HEK293 (cell line): ENCODE measurements around the gene KCNIP2.

Experiments used
- CTCF ChIA-PET: fragments of 350-600 bp; formaldehyde crosslinking; extraction: SDS; loops from one replicate; lab custom pipeline; 2021; ENCODE audit warnings: antibody characterized with exemption; lab: Yijun Ruan, JAX
- POLR2A ChIA-PET: fragments of 300-600 bp; formaldehyde crosslinking; extraction: SDS; loops from one replicate; lab custom pipeline; 2020; ENCODE audit warnings: antibody characterized with exemption, inconsistent platforms; lab: Yijun Ruan, JAX
- H3K27ac ChIP-seq: fragments of 200-500 bp; sonication (Bioruptor generic); 2 replicates; pipeline ENCODE4 v1.5.1; 2014; ENCODE audit warnings: low read depth, low read length, control low read depth, inconsistent platforms; ENCODE audit errors: extremely low read depth
- H3K36me3 ChIP-seq, 2 experiments: fragments of 200-500 bp in 1 of 2; sonication (Bioruptor generic) in 1 of 2; 1 replicate in 1 of 2; 2 replicates in 1 of 2; pipeline ENCODE4 v1.5.1; 2014 to 2017; ENCODE audit warnings: inconsistent platforms in 2 of 2, low read length in 2 of 2; ENCODE audit not compliant: control insufficient read depth in 2 of 2, insufficient read depth in 1 of 2
- H3K4me1 ChIP-seq: fragments of 200-500 bp; sonication (Bioruptor generic); 2 replicates; pipeline ENCODE4 v1.5.1; 2014; ENCODE audit warnings: mild to moderate bottlenecking, low read length, inconsistent platforms; ENCODE audit not compliant: control insufficient read depth, insufficient read depth
- H3K4me3 ChIP-seq: 2 replicates; pipeline ENCODE4 v1.5.1; 2011; ENCODE audit warnings: low read depth, mild to moderate bottlenecking, control low read depth, low read length, moderate library complexity
- H3K9me3 ChIP-seq: fragments of 200-500 bp; sonication (Bioruptor generic); 2 replicates; pipeline ENCODE4 v1.5.1; 2014; ENCODE audit warnings: low read depth, low read length, inconsistent platforms; ENCODE audit not compliant: control insufficient read depth, insufficient read depth
- KLF1 ChIP-seq: fragments of 450-650 bp; formaldehyde crosslinking; IDR thresholded peaks from 2 replicates; pipeline ENCODE4 v1.5.1; 2016; ENCODE audit warnings: missing biosample characterization, missing genetic modification characterization
- SP3 ChIP-seq: fragments of 450-650 bp; formaldehyde crosslinking; IDR thresholded peaks from 2 replicates; pipeline ENCODE4 v1.5.1; 2016; ENCODE audit warnings: missing biosample characterization, missing genetic modification characterization
- SP7 ChIP-seq: fragments of 450-650 bp; formaldehyde crosslinking; IDR thresholded peaks from 2 replicates; pipeline ENCODE4 v1.5.1; 2016; ENCODE audit warnings: missing biosample characterization, missing genetic modification characterization
- YY1 ChIP-seq: fragments of 450-650 bp; formaldehyde crosslinking; IDR thresholded peaks from 2 replicates; pipeline ENCODE4 v1.5.1; 2018; ENCODE audit warnings: missing biosample characterization, missing genetic modification characterization
- ZFP3 ChIP-seq: fragments of 450-650 bp; formaldehyde crosslinking; IDR thresholded peaks from 2 replicates; pipeline ENCODE4 v1.5.1; 2016; ENCODE audit warnings: low read depth, missing biosample characterization, missing genetic modification characterization
- ZFP69B ChIP-seq: fragments of 450-650 bp; formaldehyde crosslinking; IDR thresholded peaks from 2 replicates; pipeline ENCODE4 v1.5.1; 2016; ENCODE audit warnings: missing biosample characterization, missing genetic modification characterization
- ZNF10 ChIP-seq: fragments of 450-650 bp; formaldehyde crosslinking; IDR thresholded peaks from 2 replicates; pipeline ENCODE4 v1.5.1; 2017; ENCODE audit warnings: missing biosample characterization, missing genetic modification characterization
- ZNF2 ChIP-seq: fragments of 450-650 bp; formaldehyde crosslinking; IDR thresholded peaks from 2 replicates; pipeline ENCODE4 v1.5.1; 2016; ENCODE audit warnings: missing biosample characterization, missing genetic modification characterization
- ZNF221 ChIP-seq: fragments of 450-650 bp; formaldehyde crosslinking; IDR thresholded peaks from 2 replicates; pipeline ENCODE4 v1.5.1; 2017; ENCODE audit warnings: missing biosample characterization, missing genetic modification characterization, borderline replicate concordance
- ZNF266 ChIP-seq: fragments of 450-650 bp; formaldehyde crosslinking; IDR thresholded peaks from 2 replicates; pipeline ENCODE4 v1.5.1; 2016; ENCODE audit warnings: missing biosample characterization, missing genetic modification characterization, low read depth
- ZNF292 ChIP-seq: fragments of 450-650 bp; formaldehyde crosslinking; IDR thresholded peaks from 2 replicates; pipeline ENCODE4 v1.5.1; 2016; ENCODE audit warnings: low read depth, missing biosample characterization, missing genetic modification characterization, borderline replicate concordance
- ZNF391 ChIP-seq: fragments of 450-650 bp; formaldehyde crosslinking; IDR thresholded peaks from 2 replicates; pipeline ENCODE4 v1.5.1; 2016; ENCODE audit warnings: low read depth, missing biosample characterization, missing genetic modification characterization, borderline replicate concordance
- ZNF394 ChIP-seq: fragments of 450-650 bp; formaldehyde crosslinking; IDR thresholded peaks from 2 replicates; pipeline ENCODE4 v1.5.1; 2016; ENCODE audit warnings: missing biosample characterization, missing genetic modification characterization, mild to moderate bottlenecking, moderate library complexity, borderline replicate concordance
- ZNF423 ChIP-seq: fragments of 450-650 bp; formaldehyde crosslinking; IDR thresholded peaks from 2 replicates; pipeline ENCODE4 v1.5.1; 2016; ENCODE audit warnings: missing biosample characterization, missing genetic modification characterization
- ZNF473 ChIP-seq: fragments of 450-650 bp; formaldehyde crosslinking; IDR thresholded peaks from 2 replicates; pipeline ENCODE4 v1.5.1; 2017; ENCODE audit warnings: missing biosample characterization, missing genetic modification characterization
- ZNF501 ChIP-seq: fragments of 450-650 bp; formaldehyde crosslinking; IDR thresholded peaks from 2 replicates; pipeline ENCODE4 v1.5.1; 2016; ENCODE audit warnings: missing biosample characterization, missing genetic modification characterization
- ZNF510 ChIP-seq: fragments of 450-650 bp; formaldehyde crosslinking; IDR thresholded peaks from 2 replicates; pipeline ENCODE4 v1.5.1; 2018; ENCODE audit warnings: mild to moderate bottlenecking, missing genetic modification characterization, missing biosample characterization; ENCODE audit not compliant: insufficient replicate concordance
- ZNF561 ChIP-seq: fragments of 450-650 bp; IDR thresholded peaks from 2 replicates; pipeline ENCODE4 v1.5.1; 2018; ENCODE audit warnings: missing biosample characterization, missing genetic modification characterization, borderline replicate concordance
- ZNF585B ChIP-seq: fragments of 450-650 bp; formaldehyde crosslinking; IDR thresholded peaks from 2 replicates; pipeline ENCODE4 v1.5.1; 2016; ENCODE audit warnings: missing biosample characterization, missing genetic modification characterization
- ZNF670 ChIP-seq: fragments of 450-650 bp; formaldehyde crosslinking; IDR thresholded peaks from 2 replicates; pipeline ENCODE4 v1.5.1; 2016; ENCODE audit warnings: missing biosample characterization, missing genetic modification characterization, low read depth
- ZNF777 ChIP-seq: fragments of 450-650 bp; formaldehyde crosslinking; IDR thresholded peaks from 2 replicates; pipeline ENCODE4 v1.5.1; 2017; ENCODE audit warnings: missing biosample characterization, missing genetic modification characterization, borderline replicate concordance
- ZNF837 ChIP-seq: fragments of 450-650 bp; formaldehyde crosslinking; IDR thresholded peaks from 2 replicates; pipeline ENCODE4 v1.5.1; 2016; ENCODE audit warnings: missing biosample characterization, missing genetic modification characterization
- TF ChIP-seq, protein P1 (sequence below): fragments of 450-650 bp; formaldehyde crosslinking; IDR thresholded peaks from 2 replicates; pipeline ENCODE4 v1.5.1; 2016; ENCODE audit warnings: missing biosample characterization, missing genetic modification characterization
- TF ChIP-seq, protein P2 (sequence below): fragments of 450-650 bp; formaldehyde crosslinking; IDR thresholded peaks from 2 replicates; pipeline ENCODE4 v1.5.1; 2016; ENCODE audit warnings: missing biosample characterization, missing genetic modification characterization
- TF ChIP-seq, protein P3 (sequence below): fragments of 450-650 bp; formaldehyde crosslinking; IDR thresholded peaks from 2 replicates; pipeline ENCODE4 v1.5.1; 2016; ENCODE audit warnings: missing biosample characterization, missing genetic modification characterization
- TF ChIP-seq, protein P4 (sequence below): fragments of 450-650 bp; formaldehyde crosslinking; IDR thresholded peaks from 2 replicates; pipeline ENCODE4 v1.5.1; 2017; ENCODE audit warnings: missing biosample characterization, mild to moderate bottlenecking, missing genetic modification characterization, moderate library complexity
- TF ChIP-seq, protein P5 (sequence below): fragments of 450-650 bp; formaldehyde crosslinking; IDR thresholded peaks from 2 replicates; pipeline ENCODE4 v1.5.1; 2016; ENCODE audit warnings: missing biosample characterization, missing genetic modification characterization

KCNIP2 gene

DNA sequence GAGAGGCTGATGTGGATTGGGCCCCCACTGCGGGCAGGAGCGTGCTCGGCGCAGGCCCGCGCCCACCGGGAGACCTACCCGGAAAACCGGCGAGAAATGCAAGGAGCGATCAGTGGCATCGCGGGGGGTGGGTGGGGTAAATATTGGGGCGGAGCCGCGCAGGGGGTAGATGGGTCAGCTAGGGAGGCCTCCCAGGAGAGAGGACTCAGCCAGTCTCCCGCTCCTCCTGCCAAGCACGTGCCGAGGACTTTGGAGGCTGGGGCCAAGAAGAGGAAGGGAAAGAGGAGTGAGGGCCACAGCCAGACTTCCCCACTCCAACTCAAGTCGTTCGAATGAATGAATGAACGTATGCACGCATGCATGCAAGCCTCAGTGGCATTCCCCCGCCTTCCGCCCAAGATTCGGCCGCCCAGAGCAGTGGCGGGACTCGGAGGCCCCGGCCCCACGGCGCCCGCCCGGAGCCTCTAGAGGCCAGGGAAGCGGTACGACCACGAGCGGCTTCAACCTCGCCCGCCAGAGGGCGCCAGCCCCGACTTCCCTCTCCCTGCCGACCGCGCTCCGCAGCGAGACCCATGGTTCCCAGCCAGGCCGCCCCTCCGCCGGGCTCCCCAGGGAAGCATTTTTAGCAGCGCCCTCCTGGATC, 63.9 kb downstream of the KCNIP2 start:
- Histone ChIP-seq H3K36me3 (peaks cover 0 to 16% of the 10 kb centered on the region in 2 experiments; a peak in 1 of 3 replicates), H3K27ac (no peak overlapping the region; the same call in 1 of the 2 replicates), H3K9me3 (no peaks in the 10 kb centered on the region), H3K4me3 (no peak overlapping the region), H3K4me1 (peaks cover 18% of the 10 kb centered on the region)
- CTCF ChIA-PET, result interaction anchor here (1.0 to 8.1 kb wide), 10 partner anchors 8 to 566 kb away, joined by 3 to 203 read pairs (median 13); no protein-coding TSS in a partner anchor
- POLR2A ChIA-PET, result no interaction called here
- TF ChIP-seq ZNF221 (tag by site-specific recombination) (no peak), ZFP69B (tag by site-specific recombination) (0 out of 2 replicates have a peak, but pooled peaks have one; percentile 37), ZNF473 (no peak), ZNF777 (tag by site-specific recombination) (no peak), ZFP3 (tag by site-specific recombination) (no peak), ZNF561 (tag by site-specific recombination) (peak; percentile 55; the same call in 1 of the 2 replicates), SP7 (tag by site-specific recombination) (peak; percentile 35), ZNF266 (tag by site-specific recombination) (no peak), SP3 (tag by site-specific recombination) (no peak), ZNF585B (tag by site-specific recombination) (no peak), ZNF394 (tag by site-specific recombination) (peak; percentile 58), ZNF423 (tag by site-specific recombination) (0 out of 2 replicates have a peak, but pooled peaks have one; percentile 83), ZNF837 (tag by site-specific recombination) (no peak), ZNF2 (tag by site-specific recombination) (peak; percentile 67; the same call in 1 of the 2 replicates), ZNF510 (no peak), YY1 (tag by site-specific recombination) (peak; percentile 16; the same call in 1 of the 2 replicates), KLF1 (peak; percentile 23), ZNF501 (0 out of 2 replicates have a peak, but pooled peaks have one; percentile 50), ZNF10 (tag by site-specific recombination) (peak; percentile 36; the same call in 1 of the 2 replicates), ZNF391 (peak; percentile 31; the same call in 1 of the 2 replicates), ZNF292 (tag by site-specific recombination) (no peak), ZNF670 (tag by site-specific recombination) (no peak)
- TF ChIP-seq, protein P1, sequence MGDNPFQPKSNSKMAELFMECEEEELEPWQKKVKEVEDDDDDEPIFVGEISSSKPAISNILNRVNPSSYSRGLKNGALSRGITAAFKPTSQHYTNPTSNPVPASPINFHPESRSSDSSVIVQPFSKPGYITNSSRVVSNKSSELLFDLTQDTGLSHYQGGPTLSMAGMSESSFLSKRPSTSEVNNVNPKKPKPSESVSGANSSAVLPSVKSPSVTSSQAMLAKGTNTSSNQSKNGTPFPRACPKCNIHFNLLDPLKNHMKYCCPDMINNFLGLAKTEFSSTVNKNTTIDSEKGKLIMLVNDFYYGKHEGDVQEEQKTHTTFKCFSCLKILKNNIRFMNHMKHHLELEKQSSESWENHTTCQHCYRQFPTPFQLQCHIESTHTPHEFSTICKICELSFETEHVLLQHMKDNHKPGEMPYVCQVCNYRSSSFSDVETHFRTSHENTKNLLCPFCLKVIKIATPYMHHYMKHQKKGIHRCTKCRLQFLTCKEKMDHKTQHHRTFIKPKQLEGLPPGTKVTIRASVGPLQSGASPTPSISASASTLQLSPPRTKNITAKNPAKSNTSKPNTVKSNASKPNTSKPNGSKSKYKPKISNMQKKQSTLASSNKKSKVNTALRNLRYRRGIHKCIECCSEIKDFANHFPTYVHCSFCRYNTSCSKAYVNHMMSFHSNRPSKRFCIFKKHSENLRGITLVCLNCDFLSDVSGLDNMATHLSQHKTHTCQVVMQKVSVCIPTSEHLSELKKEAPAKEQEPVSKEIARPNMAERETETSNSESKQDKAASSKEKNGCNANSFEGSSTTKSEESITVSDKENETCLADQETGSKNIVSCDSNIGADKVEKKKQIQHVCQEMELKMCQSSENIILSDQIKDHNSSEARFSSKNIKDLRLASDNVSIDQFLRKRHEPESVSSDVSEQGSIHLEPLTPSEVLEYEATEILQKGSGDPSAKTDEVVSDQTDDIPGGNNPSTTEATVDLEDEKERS, result no peak
- TF ChIP-seq, protein P2, sequence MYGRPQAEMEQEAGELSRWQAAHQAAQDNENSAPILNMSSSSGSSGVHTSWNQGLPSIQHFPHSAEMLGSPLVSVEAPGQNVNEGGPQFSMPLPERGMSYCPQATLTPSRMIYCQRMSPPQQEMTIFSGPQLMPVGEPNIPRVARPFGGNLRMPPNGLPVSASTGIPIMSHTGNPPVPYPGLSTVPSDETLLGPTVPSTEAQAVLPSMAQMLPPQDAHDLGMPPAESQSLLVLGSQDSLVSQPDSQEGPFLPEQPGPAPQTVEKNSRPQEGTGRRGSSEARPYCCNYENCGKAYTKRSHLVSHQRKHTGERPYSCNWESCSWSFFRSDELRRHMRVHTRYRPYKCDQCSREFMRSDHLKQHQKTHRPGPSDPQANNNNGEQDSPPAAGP (tag by site-specific recombination), result 0 out of 2 replicates have a peak, but pooled peaks have one; percentile 28
- TF ChIP-seq, protein P3, sequence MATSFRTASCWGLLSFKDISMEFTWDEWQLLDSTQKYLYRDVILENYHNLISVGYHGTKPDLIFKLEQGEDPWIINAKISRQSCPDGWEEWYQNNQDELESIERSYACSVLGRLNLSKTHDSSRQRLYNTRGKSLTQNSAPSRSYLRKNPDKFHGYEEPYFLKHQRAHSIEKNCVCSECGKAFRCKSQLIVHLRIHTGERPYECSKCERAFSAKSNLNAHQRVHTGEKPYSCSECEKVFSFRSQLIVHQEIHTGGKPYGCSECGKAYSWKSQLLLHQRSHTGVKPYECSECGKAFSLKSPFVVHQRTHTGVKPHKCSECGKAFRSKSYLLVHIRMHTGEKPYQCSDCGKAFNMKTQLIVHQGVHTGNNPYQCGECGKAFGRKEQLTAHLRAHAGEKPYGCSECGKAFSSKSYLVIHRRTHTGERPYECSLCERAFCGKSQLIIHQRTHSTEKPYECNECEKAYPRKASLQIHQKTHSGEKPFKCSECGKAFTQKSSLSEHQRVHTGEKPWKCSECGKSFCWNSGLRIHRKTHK (tag by site-specific recombination), result no peak
- TF ChIP-seq, protein P4, sequence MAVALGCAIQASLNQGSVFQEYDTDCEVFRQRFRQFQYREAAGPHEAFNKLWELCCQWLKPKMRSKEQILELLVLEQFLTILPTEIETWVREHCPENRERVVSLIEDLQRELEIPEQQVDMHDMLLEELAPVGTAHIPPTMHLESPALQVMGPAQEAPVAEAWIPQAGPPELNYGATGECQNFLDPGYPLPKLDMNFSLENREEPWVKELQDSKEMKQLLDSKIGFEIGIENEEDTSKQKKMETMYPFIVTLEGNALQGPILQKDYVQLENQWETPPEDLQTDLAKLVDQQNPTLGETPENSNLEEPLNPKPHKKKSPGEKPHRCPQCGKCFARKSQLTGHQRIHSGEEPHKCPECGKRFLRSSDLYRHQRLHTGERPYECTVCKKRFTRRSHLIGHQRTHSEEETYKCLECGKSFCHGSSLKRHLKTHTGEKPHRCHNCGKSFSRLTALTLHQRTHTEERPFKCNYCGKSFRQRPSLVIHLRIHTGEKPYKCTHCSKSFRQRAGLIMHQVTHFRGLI (tag by site-specific recombination), result no peak
- TF ChIP-seq, protein P5, sequence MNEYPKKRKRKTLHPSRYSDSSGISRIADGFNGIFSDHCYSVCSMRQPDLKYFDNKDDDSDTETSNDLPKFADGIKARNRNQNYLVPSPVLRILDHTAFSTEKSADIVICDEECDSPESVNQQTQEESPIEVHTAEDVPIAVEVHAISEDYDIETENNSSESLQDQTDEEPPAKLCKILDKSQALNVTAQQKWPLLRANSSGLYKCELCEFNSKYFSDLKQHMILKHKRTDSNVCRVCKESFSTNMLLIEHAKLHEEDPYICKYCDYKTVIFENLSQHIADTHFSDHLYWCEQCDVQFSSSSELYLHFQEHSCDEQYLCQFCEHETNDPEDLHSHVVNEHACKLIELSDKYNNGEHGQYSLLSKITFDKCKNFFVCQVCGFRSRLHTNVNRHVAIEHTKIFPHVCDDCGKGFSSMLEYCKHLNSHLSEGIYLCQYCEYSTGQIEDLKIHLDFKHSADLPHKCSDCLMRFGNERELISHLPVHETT (tag by site-specific recombination), result no peak
